Activated T-cell treated with anti-CD3 and anti-CD28 coated beads, Interleukin-2, amount 50 U/mL, for 24 hours (primary cell): ENCODE measurements around the gene MPO.

ENCODE experiments used
- DNase-seq: peaks from one replicate; pipeline ENCODE4 v3.0.0-alpha.2; 2020
- H3K27ac Mint-ChIP-seq: 2 replicates; pipeline ENCODE4 v1.8.0; 2020; ENCODE audit warnings: mild to moderate bottlenecking, mixed read lengths
- H3K27me3 Mint-ChIP-seq: 2 replicates; pipeline ENCODE4 v1.8.0; 2020; ENCODE audit warnings: mixed read lengths
- H3K36me3 Mint-ChIP-seq: 2 replicates; pipeline ENCODE4 v1.8.0; 2020; ENCODE audit warnings: low read depth, mixed read lengths
- H3K4me1 Mint-ChIP-seq: 2 replicates; pipeline ENCODE4 v1.8.0; 2020; ENCODE audit warnings: low read depth, mixed read lengths
- H3K4me3 Mint-ChIP-seq: 2 replicates; pipeline ENCODE4 v1.8.0; 2020; ENCODE audit warnings: mild to moderate bottlenecking, moderate library complexity, mixed read lengths
- H3K9me3 Mint-ChIP-seq: 2 replicates; pipeline ENCODE4 v1.8.0; 2020; ENCODE audit warnings: mixed read lengths

MPO gene

DNA sequence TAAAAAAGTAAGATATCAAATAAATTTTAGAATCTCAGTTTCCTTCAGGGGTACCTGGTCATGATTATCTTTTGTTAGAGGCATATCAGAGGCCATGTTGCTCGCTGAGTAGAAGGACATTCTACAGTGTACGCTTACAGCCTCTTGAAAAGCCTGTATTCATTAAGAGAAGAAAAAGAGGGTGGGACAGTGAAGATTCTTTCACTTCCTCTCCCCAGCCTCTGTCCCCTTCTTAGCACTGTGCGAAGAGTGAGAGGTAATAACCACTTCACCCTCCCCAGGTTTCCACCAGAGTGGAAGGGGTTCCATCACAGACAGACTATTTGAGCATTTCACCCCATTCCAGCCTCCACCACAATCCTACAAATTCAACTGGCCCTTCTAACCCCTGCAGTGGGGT lies 47.2 kb downstream of the MPO start:
- no peak for DNase-seq
- Mint-ChIP-seq H3K9me3 (no peaks in the 10 kb centered on the region), H3K27me3 (peaks cover 42% of the 10 kb centered on the region), H3K36me3 (no peaks in the 10 kb centered on the region), H3K4me3 (no peak overlapping the region), H3K27ac (no peak overlapping the region), H3K4me1 (peaks cover 10% of the 10 kb centered on the region)

DNA sequence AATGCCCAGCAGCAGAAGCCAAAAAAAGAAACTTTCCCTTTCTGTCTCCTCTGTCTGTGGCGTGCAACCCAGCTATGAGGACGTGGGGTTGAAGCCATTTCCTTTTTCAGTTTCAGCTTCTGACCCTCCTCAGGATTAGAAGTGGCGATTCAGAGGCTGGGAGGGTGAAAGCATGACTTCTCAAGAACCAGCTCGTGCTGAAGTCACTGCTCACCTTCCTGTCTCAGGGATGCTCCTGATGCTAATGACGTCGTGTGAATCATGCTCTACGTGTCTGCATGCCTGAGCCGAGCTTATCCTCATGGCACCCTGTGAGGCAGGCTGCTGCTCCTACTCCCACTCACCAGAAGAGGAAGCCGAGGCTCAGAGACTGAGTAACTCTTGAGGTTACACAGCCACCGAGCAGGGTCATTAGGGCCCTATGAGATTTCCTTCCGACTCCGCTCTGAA lies 48.0 kb downstream of the MPO start:
- no peaks in the 10 kb centered on the region for H3K36me3 Mint-ChIP-seq
- no peak for DNase-seq
- peaks cover 10% of the 10 kb centered on the region for H3K4me1 Mint-ChIP-seq
- H3K27ac Mint-ChIP-seq = peak overlapping the region; percentile 38
- peaks cover 41% of the 10 kb centered on the region for H3K27me3 Mint-ChIP-seq
- H3K9me3 Mint-ChIP-seq = no peaks in the 10 kb centered on the region
- H3K4me3 Mint-ChIP-seq = no peak overlapping the region

DNA sequence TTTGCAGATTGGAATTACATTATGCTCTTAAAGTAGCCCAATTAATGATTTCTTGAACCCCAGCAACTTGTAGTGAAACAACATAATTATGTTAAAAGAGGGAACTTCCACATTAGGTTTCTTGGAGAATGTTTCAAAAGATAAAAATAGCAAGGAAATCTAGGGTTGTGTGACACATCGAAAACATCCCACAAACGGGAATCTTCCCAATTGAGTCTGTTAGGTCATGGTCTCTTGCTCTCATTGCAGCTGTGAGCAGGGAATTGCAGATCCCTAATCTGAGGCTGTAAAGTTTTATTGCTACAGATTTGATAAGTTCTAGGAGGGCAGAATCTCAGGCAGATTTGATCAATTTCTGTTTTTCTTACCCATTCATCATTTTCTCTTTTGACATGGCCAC lies 49.1 kb downstream of the MPO start:
- peaks cover 10% of the 10 kb centered on the region for H3K4me1 Mint-ChIP-seq
- no peak overlapping the region for H3K4me3 Mint-ChIP-seq
- H3K27me3 Mint-ChIP-seq = peaks cover 40% of the 10 kb centered on the region
- no peak overlapping the region for H3K27ac Mint-ChIP-seq
- H3K36me3 Mint-ChIP-seq = no peaks in the 10 kb centered on the region
- no peak for DNase-seq
- no peaks in the 10 kb centered on the region for H3K9me3 Mint-ChIP-seq

DNA sequence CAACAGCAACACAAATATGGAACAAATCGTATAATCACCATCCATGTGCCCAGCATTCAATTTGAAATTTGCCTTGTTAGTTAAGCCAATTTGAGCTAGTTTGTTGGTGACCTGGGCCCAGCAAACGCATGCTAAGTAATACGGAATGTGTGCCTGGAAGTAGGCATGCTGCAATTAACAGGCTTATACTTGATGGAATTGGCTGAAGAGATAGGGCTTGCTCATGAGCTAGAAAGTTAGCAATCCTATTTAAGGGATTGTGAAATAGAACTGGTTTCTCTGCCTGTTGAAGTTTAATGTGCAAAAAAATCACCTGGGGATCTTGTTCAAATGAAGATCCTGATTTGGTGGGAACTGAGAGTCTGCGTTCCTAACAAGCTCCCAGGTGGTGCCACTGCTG lies 50.9 kb downstream of the MPO start:
- H3K4me3 Mint-ChIP-seq = no peak overlapping the region
- H3K4me1 Mint-ChIP-seq = peaks cover 10% of the 10 kb centered on the region
- H3K27me3 Mint-ChIP-seq = peaks cover 29% of the 10 kb centered on the region
- no peak overlapping the region for H3K27ac Mint-ChIP-seq
- no peak for DNase-seq
- H3K9me3 Mint-ChIP-seq = no peaks in the 10 kb centered on the region
- H3K36me3 Mint-ChIP-seq = no peaks in the 10 kb centered on the region

DNA sequence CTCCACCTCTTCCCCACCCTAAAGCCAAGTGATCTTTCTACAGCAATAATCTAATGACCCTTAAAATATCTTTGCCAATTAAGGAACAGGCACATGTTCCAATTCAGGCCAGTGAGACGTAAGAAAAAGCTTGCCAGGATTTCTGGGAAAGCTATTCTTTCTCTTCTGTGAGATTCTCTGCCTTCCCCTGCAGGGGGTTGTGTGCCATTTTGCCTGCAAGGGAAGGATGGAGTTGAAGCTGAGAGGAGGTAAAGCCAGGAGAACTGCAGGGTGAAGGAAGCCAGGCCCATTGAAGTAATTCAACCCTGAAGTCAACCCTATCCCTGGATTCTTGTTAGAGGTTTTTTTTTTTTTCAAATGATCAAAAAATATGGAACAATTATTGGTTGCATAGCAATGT lies 51.4 kb downstream of the MPO start:
- Mint-ChIP-seq H3K27me3 (peaks cover 26% of the 10 kb centered on the region), H3K27ac (no peak overlapping the region), H3K4me3 (no peak overlapping the region), H3K36me3 (no peaks in the 10 kb centered on the region), H3K9me3 (no peaks in the 10 kb centered on the region), H3K4me1 (peaks cover 13% of the 10 kb centered on the region)
- no peak for DNase-seq

DNA sequence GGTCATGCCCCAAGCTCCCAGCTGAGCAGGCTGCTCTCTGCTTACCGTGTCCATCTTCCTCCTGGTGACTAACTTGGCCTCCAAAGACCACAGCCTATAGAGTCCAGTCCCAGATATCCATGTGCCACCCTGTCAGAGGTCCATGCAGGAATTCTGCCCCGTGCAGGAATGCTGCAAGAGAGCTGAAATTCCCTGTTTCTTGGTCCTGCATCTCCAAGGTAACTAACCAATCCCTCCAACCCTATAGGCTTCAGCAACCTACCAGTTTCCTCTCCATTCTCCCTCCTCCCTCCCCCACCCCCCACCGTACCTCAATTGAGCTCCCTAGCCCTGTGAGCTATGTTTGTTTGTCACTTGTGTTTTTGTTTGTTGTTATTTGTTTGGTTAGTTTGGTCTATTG lies 52.1 kb downstream of the MPO start:
- Mint-ChIP-seq H3K36me3 (no peaks in the 10 kb centered on the region), H3K27me3 (peaks cover 22% of the 10 kb centered on the region), H3K27ac (no peak overlapping the region), H3K4me1 (peaks cover 17% of the 10 kb centered on the region), H3K9me3 (no peaks in the 10 kb centered on the region), H3K4me3 (no peak overlapping the region)
- DNase-seq = no peak

DNA sequence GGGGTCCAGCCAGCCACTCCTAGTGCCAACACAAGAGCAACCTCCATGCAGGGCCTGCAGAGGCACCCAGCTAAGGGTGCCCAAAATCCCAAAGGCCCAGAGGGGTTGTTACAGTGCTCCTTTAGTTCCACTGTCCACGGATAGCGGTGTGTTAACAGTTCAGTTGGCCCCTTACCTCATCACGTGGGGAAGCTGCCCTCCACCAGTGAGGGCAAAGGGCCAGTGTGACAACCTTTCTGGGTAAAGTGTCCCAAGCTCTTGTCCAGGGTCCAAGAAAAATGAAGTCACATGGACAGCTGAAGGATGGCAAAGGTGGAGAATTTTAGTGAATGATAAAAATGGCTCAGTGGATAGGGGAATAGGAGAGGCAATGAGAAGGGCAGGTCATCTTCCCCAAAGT lies 53.0 kb downstream of the MPO start:
- no peak for DNase-seq
- no peak overlapping the region for H3K27ac Mint-ChIP-seq
- H3K4me3 Mint-ChIP-seq = no peak overlapping the region
- H3K36me3 Mint-ChIP-seq = no peaks in the 10 kb centered on the region
- peaks cover 22% of the 10 kb centered on the region for H3K27me3 Mint-ChIP-seq
- H3K4me1 Mint-ChIP-seq = peaks cover 14% of the 10 kb centered on the region
- no peaks in the 10 kb centered on the region for H3K9me3 Mint-ChIP-seq

DNA sequence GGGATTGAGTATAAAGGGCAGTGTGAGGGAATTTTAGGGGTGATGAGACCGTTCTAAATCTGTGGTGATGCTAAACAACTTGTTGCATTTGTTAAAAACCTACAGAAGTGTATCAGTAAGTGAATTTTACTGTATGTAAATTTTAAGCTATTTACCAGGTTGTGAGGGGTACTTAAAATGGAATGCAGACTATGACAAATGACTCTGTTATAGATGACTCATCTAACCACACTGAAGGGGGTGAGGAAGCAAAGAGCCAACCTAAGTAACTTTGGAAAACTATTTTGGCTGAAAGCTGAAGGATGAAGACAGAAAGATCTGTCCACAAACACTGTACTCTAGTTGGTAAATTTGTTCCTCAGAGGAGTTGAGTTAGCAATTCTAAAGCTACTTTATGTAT lies 56.4 kb downstream of the MPO start:
- no peaks in the 10 kb centered on the region for H3K36me3 Mint-ChIP-seq
- no peak for DNase-seq
- no peak overlapping the region for H3K27ac Mint-ChIP-seq

More for the DNA sequence above, 56.4 kb downstream of the MPO start:
- Mint-ChIP-seq H3K27me3 (peaks cover 11% of the 10 kb centered on the region), H3K4me1 (peaks cover 15% of the 10 kb centered on the region), H3K4me3 (no peak overlapping the region), H3K9me3 (no peaks in the 10 kb centered on the region)
